Activated T-helper 1 cell treated with anti-CD3 and anti-CD28 coated beads, Interleukin-2, amount 50 U/mL, for 16 hours (primary cell): ENCODE measurements around the gene UCK2.
"Not testable (repeated sequence)": the region's sequence is repeated elsewhere in the genome, so short reads cannot be mapped to it uniquely, and the experiment has no call there.

ENCODE experiments used
- DNase-seq, 2 donors: peaks; one replicate each; pipeline ENCODE4 v3.0.0-alpha.2; 2020; ENCODE audit warnings: low read depth in 1 of 2, low spot score in 1 of 2

The UCK2 gene

DNA sequence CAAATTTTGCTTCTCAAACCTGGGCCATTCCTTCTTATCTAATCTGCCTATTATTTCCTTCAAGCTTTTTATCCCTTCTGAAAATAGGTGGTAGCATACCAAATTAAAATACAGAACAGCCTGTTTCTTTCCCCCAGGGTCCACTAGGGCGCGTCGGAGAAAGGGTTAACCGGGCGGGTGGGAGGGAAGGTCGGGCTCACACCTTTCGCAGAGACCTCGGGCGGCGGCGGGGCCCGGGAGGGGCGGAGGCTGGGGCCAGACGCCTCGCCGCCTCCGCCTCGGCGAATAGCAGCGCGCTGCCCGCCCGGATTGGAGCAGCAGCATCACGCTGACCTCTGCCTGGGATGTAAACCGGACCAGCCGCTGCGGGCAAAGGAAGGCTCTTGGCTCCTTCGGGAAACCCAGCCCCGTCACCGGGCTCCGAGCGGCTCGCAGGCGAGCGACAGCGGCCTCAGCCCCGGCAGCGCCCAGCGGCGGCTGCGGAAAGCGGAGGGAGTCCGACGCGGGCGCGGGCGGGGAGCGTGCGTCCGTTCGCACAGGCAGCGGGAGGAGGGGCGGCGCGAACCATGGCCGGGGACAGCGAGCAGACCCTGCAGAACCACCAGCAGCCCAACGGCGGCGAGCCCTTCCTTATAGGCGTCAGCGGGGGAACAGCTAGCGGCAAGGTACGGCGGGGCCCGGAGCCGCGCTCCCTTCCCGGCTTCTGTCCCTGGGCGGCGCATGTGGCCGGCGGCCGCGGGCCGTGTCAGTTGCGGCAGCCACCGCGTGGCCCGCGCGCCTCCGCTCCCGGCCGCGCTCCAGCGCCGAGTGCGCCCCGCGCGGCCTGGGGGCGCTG is at the start of gene UCK2:
Gene UCK2 (plus strand): TSS at position 347 of the 835 bp plus-strand sequence. CDS start 220 bp downstream, at position 567.
- DNase-seq, result peak in 1 of 2 donors; percentile 38

GRCh38 chr1:165778197-165778596 is 49.2 kb upstream of the UCK2 start:
- DNase-seq, result not testable (repeated sequence)

DNA sequence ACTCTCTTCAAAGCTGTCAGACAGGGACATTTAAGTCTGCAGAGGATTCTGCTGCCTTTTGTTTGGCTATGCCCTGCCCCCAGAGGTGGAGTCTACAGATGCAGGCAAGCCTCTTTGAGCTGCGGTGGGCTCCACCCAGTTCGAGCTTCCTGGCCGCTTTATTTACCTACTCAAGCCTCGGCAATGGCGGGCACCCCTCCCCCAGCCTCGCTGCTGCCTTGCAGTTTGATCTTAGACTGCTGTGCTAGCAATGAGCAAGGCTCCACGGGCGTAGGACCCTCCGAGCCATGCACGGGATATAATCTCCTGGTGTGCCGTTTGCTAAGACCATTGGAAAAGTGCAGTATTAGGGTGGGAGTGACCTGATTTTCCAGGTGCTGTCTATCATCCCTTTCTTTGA is 43.9 kb upstream of the UCK2 start:
- DNase-seq, result not testable (repeated sequence)

- DNase-seq, result no peak
Observed at GRCh38 chr1:165787741-165788140, 39.7 kb upstream of the UCK2 start.

- no peak for DNase-seq
Observed at GRCh38 chr1:165793951-165794350, 33.5 kb upstream of the UCK2 start.

GRCh38 chr1:165795894-165796293 is 31.5 kb upstream of the UCK2 start:
- DNase-seq, result no peak

DNA sequence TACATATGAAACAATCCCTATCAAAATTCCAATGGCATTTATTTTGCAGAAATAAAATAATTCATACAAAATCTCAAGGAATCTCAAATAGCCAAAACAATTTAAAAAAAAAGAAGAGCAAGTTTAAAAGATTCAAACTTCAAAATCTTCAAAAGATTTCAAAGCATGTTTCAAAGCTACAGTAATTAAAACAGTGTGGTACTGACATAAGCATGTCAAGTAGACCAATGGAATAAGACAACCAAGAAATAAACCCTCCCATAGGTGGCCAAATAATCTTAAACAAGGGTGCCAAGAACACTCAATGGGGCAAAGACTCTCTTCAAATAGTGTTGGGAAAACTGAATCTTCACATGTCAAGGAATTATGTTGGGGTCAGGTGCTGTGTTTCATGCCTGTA is 28.0 kb upstream of the UCK2 start:
- DNase-seq, result no peak

GRCh38 chr1:165804513-165804912 is 22.9 kb upstream of the UCK2 start:
- DNase-seq, result not testable (repeated sequence)

GRCh38 chr1:165807613-165808012 is 19.8 kb upstream of the UCK2 start:
- DNase-seq, result no peak

DNA sequence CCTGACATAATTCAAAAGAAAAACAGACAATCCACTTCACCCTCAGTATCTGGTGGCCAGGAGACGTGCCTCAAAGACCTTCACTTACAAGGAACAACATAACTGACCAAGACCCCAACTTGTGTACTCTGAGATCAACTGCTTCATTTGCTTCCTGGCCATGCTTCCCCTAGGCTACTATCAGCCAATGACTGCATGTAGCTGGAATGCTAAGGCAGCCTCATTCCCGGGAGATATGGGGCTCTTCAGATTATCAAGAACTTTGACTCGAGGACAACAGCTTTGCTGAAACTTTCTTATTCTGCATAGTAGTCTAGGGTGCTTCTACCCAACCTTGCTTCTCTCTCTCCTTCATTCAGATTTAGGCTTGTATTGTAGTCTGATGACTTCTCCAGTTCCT is 11.7 kb upstream of the UCK2 start:
- no peak for DNase-seq

- DNase-seq, result no peak
Observed at GRCh38 chr1:165816157-165816556, 11.3 kb upstream of the UCK2 start.

DNA sequence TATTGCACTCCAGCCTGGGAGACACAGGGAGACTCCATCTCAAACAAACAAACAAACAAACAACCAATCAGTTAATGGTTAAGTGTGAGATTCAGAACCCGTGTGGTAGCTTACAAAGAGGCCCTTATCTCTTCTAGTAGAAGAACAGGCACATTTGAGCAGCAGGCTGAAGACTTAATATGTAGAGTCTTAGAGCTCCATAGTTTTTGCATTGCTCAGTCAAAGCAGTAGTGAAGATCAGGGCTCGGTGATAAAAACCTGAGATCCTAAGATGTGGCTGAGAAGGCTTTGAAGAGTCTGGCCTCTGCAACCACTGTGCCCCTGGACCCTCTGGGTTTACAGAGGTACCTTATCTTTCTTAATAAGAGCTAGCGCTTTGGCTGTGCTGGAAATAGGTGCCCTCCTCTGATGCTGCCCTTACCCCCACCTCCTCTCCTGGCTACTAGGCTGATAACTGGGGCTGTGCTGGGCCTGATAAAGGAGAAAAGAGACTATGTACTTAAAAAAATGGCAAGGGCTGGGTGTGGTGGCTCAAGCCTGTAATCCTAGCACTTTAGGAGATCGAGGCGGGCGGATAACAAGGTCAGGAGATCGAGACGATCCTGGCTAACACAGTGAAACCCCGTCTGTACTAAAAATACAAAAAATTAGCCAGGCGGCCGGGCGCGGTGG is 10.5 kb upstream of the UCK2 start:
- no peak for DNase-seq

DNA sequence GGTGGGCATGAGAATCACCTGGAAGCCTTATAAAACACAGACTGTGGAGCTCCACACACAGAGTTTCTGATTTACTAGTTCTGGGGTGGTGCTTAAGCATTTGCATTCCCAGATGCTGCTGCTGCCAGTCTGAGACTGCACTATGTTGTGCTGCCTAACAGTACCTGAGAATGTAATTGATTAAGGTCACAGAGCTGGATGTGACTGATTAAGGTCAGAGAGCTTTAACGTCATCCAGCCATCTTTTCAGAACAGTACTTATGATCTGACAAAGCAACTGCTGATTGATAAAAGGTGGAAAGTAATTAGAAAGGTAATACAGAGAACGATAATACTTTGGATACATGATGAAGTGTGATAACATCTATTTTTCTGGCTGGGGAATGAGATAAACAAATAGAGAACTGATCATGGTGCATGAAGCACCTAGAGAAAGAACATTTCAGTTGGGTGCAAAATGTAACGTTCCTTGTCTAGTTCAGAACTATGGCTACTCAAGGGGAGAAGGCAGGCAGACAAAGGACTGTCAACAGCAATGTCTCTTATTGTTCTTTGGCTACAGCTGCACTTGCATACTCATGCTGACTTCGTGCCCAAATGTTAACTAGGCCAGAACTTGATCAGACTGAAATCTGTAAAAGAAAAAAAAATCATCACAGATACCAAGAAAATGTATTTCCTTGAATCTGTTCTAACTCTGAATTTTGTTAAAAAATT is 3.7 kb upstream of the UCK2 start:
- no peak for DNase-seq

GRCh38 chr1:165824269-165824643 is 3.2 kb upstream of the UCK2 start:
- no peak for DNase-seq

DNA sequence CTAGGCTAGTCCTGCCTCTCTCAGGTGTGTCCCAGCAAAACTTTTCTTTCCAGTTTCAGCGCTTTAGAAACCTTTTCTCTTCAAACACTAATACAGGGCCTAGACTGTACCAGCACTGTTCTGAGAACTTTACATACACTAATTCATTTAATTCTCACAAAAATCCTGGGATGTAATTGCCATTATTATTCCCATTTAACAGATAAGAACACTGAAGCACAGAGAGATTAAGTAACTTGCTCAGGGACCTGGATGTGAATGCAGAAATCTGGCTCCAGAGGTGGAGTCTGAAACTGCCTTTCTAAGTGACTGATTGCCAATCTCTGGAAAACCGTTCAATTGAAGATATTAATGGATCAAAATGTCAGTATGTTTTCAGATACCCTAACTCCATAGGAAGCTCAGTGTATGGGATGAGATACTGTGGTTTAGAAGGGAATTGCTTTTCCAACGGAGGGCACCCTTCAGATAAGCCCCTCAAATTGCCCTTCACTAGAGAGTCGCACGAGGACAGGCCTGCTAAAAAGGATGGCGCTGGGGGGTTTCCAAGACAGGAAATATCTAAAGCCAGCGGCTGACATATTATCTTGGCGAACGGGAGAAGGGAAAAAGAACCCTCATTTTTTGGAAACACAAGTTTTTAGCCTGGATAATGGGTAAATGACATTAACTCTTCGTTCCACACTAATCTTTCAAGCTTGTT is 698 bp upstream of the UCK2 start:
- no peak for DNase-seq

GRCh38 chr1:165828103-165828668 is 772 bp downstream of the UCK2 start:
- DNase-seq, result peak in 1 of 2 donors; percentile 22

DNA sequence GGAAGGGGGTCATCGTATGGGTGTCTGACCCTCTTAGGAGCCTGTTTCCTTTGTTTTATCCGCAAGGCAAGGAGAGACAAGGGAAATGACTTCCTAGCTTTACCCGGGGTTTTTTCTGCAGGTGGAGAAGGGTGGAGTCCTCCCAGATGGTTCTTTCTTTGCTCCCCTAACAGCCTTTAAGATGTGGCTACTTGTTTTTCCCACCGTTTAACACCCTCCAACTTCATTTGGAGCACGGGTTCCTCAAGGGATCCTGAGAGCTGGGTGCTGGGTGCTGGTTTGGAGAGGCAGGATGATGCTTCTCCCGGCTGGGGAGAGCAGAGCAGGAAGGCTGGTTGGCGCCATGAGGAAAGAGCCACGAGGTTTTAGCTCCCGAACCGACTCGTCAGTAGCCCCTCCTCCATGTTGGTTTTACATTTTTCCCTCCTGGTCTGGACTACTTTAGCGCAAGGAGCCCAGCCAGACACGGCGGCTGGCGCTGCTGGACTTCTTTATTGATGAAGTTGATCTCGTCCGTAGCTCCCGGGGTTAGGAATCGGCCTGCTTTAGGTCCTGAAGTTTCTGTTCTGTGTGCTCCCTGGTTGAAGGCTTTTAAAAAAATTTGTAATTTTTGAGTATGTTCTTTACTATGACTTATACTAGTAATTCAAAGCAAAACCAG is 1.4 kb downstream of the UCK2 start:
- no peak for DNase-seq

DNA sequence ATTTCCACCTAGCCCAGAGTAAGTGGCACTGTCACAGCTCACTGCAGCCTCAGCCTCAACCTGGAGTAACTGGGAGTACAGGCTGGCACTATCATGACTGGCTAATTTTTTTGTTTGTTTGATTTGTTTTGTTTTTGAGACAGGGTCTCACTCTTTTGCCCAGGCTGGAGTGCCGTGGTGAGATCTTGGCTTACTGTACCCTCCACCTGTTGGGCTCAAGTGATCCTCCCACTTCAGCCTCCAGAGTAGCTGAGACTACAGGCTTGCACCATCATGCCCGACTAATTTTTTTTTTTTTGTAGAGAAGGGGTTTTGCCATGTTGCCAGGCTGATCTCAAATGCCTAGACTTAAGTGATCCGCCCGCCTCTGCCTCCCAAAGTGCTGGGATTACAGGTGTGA is 2.5 kb downstream of the UCK2 start:
- DNase-seq, result no peak

GRCh38 chr1:165831146-165831545 is 3.7 kb downstream of the UCK2 start:
- no peak for DNase-seq

DNA sequence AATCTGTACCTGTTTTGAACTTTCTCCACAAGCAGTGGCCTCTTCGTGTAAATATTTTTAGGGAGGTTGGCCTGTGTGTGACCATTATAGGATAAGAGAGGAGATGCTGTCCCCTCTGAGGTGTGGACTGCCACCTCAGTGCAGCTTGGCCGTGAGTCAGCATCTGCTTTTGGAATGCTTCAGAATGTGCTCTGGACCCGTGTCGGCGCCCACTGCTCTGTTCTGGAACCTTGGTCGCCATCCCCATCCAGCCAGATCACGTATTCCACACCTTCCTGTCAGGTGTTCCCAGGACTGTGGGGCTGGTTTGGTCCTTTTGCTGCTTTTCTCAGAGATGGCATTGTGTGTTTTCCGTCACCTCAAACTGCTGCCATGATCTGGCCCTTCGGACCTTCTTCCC is 5.5 kb downstream of the UCK2 start:
- DNase-seq, result no peak
